Adrenal gland (tissue), 12 donors: ENCODE data around the gene KRTAP5-2. TPM values are rescaled to one million over a fixed set of nuclear protein-coding genes. Genes with fewer than 3 reads are reported as not detected.
"Not testable (repeated sequence)": the region's sequence is repeated elsewhere in the genome, so short reads cannot be mapped to it uniquely, and the experiment has no call there.

Source experiments
- DNase-seq, 7 donors: peaks; one replicate each; pipeline ENCODE4 v3.0.0-alpha.2; 2019 to 2020
- H3K27ac ChIP-seq, 5 donors: fragments of 200-600 bp; sonication (generic) in 4 of 5; 1 replicate in 3 of 5; 2 replicates in 2 of 5; pipeline versions ENCODE4 v1.5.1 to v1.8.0; 2016 to 2020; ENCODE audit warnings: mild to moderate bottlenecking in 1 of 5
- H3K27me3 ChIP-seq: fragments of 200-600 bp; 2 replicates; pipeline ENCODE4 v1.8.0; 2021
- H3K36me3 ChIP-seq, 2 donors: fragments of 200-600 bp; replicated peaks in 1 of 2; 1 replicate in 1 of 2; 2 replicates in 1 of 2; pipeline versions ENCODE4 v1.5.1 to v1.8.0; 2018 to 2022
- H3K4me1 ChIP-seq, 2 donors: fragments of 200-600 bp; replicated peaks in 1 of 2; 1 replicate in 1 of 2; 2 replicates in 1 of 2; pipeline versions ENCODE4 v1.5.1 to v1.8.0; 2018 to 2021
- H3K4me3 ChIP-seq, 4 donors: fragments of 200-600 bp; sonication (generic) in 3 of 4; one replicate each; pipeline ENCODE4 v1.5.1; 2016 to 2018
- H3K9me3 ChIP-seq, 3 donors: fragments of 200-600 bp; sonication (generic) in 1 of 3; replicated peaks in 1 of 3; 1 replicate in 2 of 3; 2 replicates in 1 of 3; pipeline versions ENCODE4 v1.5.1 to v1.8.0; 2016 to 2021
- POLR2A ChIP-seq, 2 donors: fragments of 450-650 bp; IDR thresholded peaks; one replicate each; pipeline ENCODE4 v1.6.1; 2017; ENCODE audit warnings: antibody characterized with exemption in 2 of 2, mild to moderate bottlenecking in 2 of 2, moderate library complexity in 1 of 2
- WGBS, 4 donors: extraction: QIAGEN DNeasy Blood & Tissue Kit in 2 of 4; methylation state at CpG; one replicate each; pipeline versions ENCODE4 v1.1.5 to v1.1.7; 2013 to 2017; 5-methylcytosine and 5-hydroxymethylcytosine counted together
- intact Hi-C, 2 donors: fragments of 100-400 bp; cut with DNase I; formaldehyde crosslinking; loops; one replicate each; pipeline versions ENCODE4 v1.14.1 to v1.15.0; 2022 to 2023
- polyA plus RNA-seq, 3 donors: library from polyadenylated mRNA; stranded (reverse); fragments of 200-250 nt in 2 of 3; fragments of 350-450 nt in 1 of 3; fragmentation: Illumina TruSeq in 1 of 3; extraction: RNeasy Lipid Tissue Mini Kit (QIAGEN cat#74804) in 1 of 3; gene quantifications; one replicate each; pipeline ENCODE4 v1.2.3, GENCODE V29; 2013 to 2014
- total RNA-seq, 9 donors: library from RNA; depleted of rRNA in 4 of 9; stranded (reverse); fragments of >200 nt in 4 of 9; fragments of 120-200 nt in 1 of 9; fragmentation: NEBNext Ultra II Directional in 1 of 9; extraction: Animal tissue kit (Norgen Biotek cat#: 25700) in 1 of 9; gene quantifications; one replicate each; pipeline versions ENCODE4 v1.1.0 to v1.2.4, GENCODE V29; 2013 to 2023
- TF ChIP-seq, protein P1 (sequence below), 6 experiments: fragments of 450-650 bp in 4 of 6; fragments of 200-600 bp in 2 of 6; sonication (generic) in 1 of 6; IDR thresholded peaks; 1 replicate in 5 of 6; 2 replicates in 1 of 6; pipeline versions ENCODE4 v1.5.1 to v1.8.0; 2016 to 2021; ENCODE audit warnings: antibody characterized with exemption in 6 of 6, mild to moderate bottlenecking in 2 of 6, moderate library complexity in 1 of 6
- donor health status: healthy with polysubstance abuse.
- donor health status: Bipolar disorder and iron deficiency.
- donor health status: DM: yes; HTN: yes; CAD: no.
- donor health status: DM: no; HTN: no; CAD: no.
- donor health status: DM: no; HTN: no; CAD: no.
- donor health status: DM: yes; HTN: yes; CAD: no.

Gene KRTAP5-2
- total and polyA plus RNA-seq, 12 donors = not detected

DNA sequence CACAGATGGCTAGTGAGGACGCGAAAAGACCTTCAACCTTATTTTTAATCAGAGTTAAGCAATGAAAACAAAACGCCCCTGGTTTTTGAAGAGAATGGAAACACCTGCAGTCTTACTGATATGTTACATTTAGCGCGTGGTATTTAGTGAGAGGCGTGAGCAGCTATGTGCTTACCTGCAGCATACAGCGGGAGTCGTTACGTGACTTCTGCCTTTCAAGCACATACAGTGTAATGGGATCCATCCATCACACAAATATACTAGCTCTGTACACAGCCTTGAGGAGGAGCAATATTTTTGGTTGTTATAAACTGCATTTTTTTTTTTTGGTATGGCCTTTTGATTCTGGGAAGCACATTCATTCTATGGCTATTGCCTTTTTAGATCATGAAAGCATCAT, 5.5 kb downstream of the KRTAP5-2 start:
- Histone ChIP-seq H3K36me3 (no peaks in the 10 kb centered on the region), H3K27me3 (peaks cover 25% of the 10 kb centered on the region), H3K4me3 (no peak overlapping the region), H3K9me3 (no peaks in the 10 kb centered on the region), H3K4me1 (no peaks in the 10 kb centered on the region), H3K27ac (no peak overlapping the region)
- intact Hi-C loops = no loop called here
- 71 to 78% (median 75%) methylated on average over 9 of the region's 9 CpGs for WGBS, 4 donors
- DNase-seq = no peak
- TF ChIP-seq, protein P1, sequence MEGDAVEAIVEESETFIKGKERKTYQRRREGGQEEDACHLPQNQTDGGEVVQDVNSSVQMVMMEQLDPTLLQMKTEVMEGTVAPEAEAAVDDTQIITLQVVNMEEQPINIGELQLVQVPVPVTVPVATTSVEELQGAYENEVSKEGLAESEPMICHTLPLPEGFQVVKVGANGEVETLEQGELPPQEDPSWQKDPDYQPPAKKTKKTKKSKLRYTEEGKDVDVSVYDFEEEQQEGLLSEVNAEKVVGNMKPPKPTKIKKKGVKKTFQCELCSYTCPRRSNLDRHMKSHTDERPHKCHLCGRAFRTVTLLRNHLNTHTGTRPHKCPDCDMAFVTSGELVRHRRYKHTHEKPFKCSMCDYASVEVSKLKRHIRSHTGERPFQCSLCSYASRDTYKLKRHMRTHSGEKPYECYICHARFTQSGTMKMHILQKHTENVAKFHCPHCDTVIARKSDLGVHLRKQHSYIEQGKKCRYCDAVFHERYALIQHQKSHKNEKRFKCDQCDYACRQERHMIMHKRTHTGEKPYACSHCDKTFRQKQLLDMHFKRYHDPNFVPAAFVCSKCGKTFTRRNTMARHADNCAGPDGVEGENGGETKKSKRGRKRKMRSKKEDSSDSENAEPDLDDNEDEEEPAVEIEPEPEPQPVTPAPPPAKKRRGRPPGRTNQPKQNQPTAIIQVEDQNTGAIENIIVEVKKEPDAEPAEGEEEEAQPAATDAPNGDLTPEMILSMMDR (IDR thresholded peaks at IDR 0.05) = no peak
- no peak for TF ChIP-seq POLR2A (IDR thresholded peaks at IDR 0.05)

DNA sequence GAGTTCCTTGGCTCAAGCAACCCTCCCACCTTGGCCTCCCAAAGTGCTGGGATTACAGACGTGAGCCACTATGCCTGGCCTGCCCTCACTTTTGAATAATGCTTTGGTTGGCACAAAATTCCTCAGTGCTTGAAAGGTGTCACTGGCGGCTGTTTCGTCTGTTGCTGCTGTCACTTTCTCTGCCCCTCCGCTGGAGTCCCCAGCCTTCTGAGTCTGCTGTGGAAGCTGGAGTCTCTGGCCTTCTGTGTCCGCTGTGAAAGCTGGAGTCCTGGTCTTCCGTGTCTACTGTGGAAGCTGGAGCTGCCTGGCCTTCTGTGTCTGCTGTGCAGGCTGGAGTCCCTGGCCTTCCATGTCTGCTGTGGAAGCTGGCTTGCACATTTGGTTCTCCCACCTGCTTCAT, 8.1 kb downstream of the KRTAP5-2 start:
- Histone ChIP-seq H3K4me3 (no peak overlapping the region), H3K4me1 (no peaks in the 10 kb centered on the region), H3K27ac (no peak overlapping the region), H3K9me3 (no peaks in the 10 kb centered on the region), H3K36me3 (no peaks in the 10 kb centered on the region), H3K27me3 (peaks cover 11% of the 10 kb centered on the region)
- 78 to 89% (median 85%) methylated on average over 6 of the region's 6 CpGs for WGBS, 4 donors
- no peak for DNase-seq
- TF ChIP-seq POLR2A (IDR thresholded peaks at IDR 0.05) = no peak
- TF ChIP-seq, protein P1 (IDR thresholded peaks at IDR 0.05) = no peak
- intact Hi-C loops = no loop called here

DNA sequence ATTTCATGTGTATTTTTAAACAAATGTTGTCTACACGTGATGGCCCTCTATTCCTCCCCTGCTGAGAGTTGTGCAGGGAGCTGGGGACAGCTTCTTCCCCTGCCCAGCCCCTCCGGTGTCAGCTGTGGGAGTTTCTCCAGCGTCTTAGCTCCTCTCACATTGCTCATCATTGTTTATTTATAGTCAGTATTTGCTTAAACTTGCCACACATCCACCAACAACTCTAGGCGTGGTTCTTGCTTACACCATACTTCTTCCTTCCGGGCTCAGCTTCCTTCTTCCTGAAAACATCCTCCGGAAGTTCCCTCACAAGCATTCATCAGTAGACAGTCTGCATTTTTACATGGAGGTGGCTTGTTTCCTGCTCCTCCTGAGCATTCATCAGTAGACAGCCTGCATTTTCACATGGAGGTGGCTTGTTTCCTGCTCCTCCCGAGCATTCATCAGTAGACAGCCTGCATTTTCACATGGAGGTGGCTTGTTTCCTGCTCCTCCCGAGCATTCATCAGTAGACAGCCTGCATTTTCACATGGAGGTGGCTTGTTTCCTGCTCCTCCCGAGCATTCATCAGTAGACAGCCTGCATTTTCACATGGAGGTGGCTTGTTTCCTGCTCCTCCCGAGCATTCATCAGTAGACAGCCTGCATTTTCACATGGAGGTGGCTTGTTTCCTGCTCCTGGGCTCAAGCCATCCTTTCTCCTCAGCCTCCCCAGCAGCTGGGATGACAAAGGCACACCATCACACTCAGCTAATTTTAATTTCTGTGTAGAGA, 8.7 kb downstream of the KRTAP5-2 start:
- H3K4me1 ChIP-seq, H3K36me3 ChIP-seq, DNase-seq, H3K9me3 ChIP-seq, intact Hi-C loops, H3K4me3 ChIP-seq, H3K27ac ChIP-seq, H3K27me3 ChIP-seq: not testable (repeated sequence)
- 23 to 34% (median 31%) methylated on average over 7 to 8 of the region's 10 CpGs for WGBS, 4 donors

DNA sequence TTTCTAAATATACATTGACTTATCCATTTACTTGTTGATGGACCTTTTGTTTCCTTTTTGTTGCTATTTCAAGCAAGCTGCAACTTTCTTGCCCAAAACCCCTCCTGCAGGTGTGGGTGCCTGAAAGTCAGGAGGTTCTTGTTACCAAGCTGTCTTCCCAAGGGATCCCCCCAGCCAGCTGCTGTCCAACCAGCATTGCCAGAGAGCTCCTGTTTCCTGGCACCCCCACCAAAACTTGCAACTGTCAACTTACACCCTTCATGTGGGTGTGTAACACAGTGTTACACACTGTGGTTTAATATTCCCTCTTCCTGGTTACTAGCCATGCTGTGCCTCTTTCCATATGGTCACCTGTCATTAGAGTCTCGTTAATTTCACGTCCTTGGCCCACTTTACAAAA, 11.4 kb downstream of the KRTAP5-2 start:
- H3K4me3 ChIP-seq = no peak overlapping the region
- intact Hi-C loops = no loop called here
- peaks cover 19% of the 10 kb centered on the region for H3K27me3 ChIP-seq
- TF ChIP-seq, protein P1 (IDR thresholded peaks at IDR 0.05) = no peak
- TF ChIP-seq POLR2A (IDR thresholded peaks at IDR 0.05) = no peak
- H3K36me3 ChIP-seq = no peaks in the 10 kb centered on the region
- no peaks in the 10 kb centered on the region for H3K4me1 ChIP-seq
- no peaks in the 10 kb centered on the region for H3K9me3 ChIP-seq
- no peak overlapping the region for H3K27ac ChIP-seq
- WGBS, 4 donors = 55 to 73% (median 59%) methylated on average over 2 of the region's 2 CpGs
- DNase-seq = no peak

DNA sequence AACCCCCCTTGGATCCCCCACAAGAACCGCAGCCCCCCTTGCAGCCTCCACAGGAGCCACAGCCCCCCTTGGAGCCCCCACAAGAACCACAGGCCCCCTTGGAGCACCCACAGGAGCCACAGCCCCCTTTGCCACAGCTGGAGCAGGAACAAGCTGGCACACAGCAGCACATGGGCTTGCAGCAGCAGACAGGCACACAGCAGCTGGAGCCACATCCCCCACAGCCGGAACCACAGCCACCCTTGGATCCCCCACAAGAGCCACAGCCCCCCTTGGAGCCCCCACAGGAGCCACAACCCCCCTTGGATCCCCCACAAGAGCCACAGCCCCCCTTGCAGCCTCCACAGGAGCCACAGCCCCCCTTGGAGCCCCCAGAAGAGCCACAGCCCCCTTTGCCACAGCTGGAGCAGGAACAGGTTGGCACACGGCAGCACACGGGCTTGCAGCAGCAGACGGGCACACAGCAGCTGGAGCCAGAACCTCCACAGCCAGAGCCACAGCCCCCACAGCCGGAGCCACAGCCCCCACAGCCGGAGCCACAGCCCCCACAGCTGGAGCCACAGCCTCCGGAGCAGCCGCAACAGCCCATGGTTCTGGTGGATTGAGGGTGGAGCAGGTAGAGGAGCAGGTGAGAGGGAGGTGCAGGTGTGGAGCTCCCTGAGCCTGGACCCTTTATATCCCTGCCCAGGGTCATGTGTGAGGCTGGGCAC, 13.3 kb downstream of the KRTAP5-2 start, which contains the start of gene KRTAP5-1:
Gene KRTAP5-1 (minus strand): TSS at position 623 of the 710 bp plus-strand sequence. CDS start 34 bp downstream, at position 589.
- H3K9me3 ChIP-seq, intact Hi-C loops, H3K4me3 ChIP-seq, H3K4me1 ChIP-seq, H3K36me3 ChIP-seq, DNase-seq, H3K27ac ChIP-seq: not testable (repeated sequence)
- H3K27me3 ChIP-seq = peaks cover 15% of the 10 kb centered on the region
- 58 to 67% methylated on average over 9 of the region's 9 CpGs; no CpG with 5 or more reads in 2 of the 4 donors for WGBS, 4 donors

GRCh38 chr11:1582909-1583308, 15.2 kb downstream of the KRTAP5-2 start:
- H3K27me3 ChIP-seq = peaks cover 15% of the 10 kb centered on the region
- DNase-seq, H3K4me3 ChIP-seq, intact Hi-C loops, H3K4me1 ChIP-seq, H3K27ac ChIP-seq, H3K9me3 ChIP-seq, H3K36me3 ChIP-seq: not testable (repeated sequence)
- WGBS, 4 donors = 63 to 93% (median 71%) methylated on average over 2 of the region's 2 CpGs
